A673 (cell line): ENCODE results near the gene MOGAT2. TPM values are rescaled to one million over a fixed set of nuclear protein-coding genes. Genes with fewer than 3 reads are reported as not detected.

Source experiments
- BruUV-seq: library from RNA; stranded (reverse); fragments of 400-500 nt; replicated peaks from 2 replicates; lab custom pipeline; 2021; lab: Mats Ljungman, UMichigan
- CTCF ChIA-PET: fragments of 300-600 bp; sonication (Branson Sonifier 250); formaldehyde crosslinking; loops from one replicate; lab custom pipeline; 2022; ENCODE audit warnings: antibody characterized with exemption; lab: Charles Lee
- POLR2A ChIA-PET: fragments of 300-600 bp; sonication (Branson Sonifier 250); formaldehyde crosslinking; loops from one replicate; lab custom pipeline; 2022; ENCODE audit warnings: antibody characterized with exemption; ENCODE audit not compliant: low non-redundant PET; lab: Charles Lee
- DNase-seq: peaks from one replicate; pipeline ENCODE4 v3.0.0-alpha.2; 2015; ENCODE audit warnings: low spot score
- H3K27ac ChIP-seq: fragments of 200-600 bp; sonication (generic); 2 replicates; pipeline ENCODE4 v1.5.1; 2016; ENCODE audit warnings: mixed run types, low read depth, mild to moderate bottlenecking, mixed read lengths, antibody characterized with exemption, low read length; ENCODE audit not compliant: poor library complexity, severe bottlenecking
- H3K27me3 ChIP-seq: fragments of 200-600 bp; sonication (generic); replicated peaks from 2 replicates; pipeline ENCODE4 v1.6.1; 2017; ENCODE audit warnings: mixed run types, low read depth, mild to moderate bottlenecking, mixed read lengths, antibody characterized with exemption, low read length; ENCODE audit not compliant: insufficient read depth, poor library complexity
- H3K36me3 ChIP-seq: fragments of 200-600 bp; sonication (generic); 2 replicates; pipeline ENCODE4 v1.6.1; 2016; ENCODE audit warnings: mixed run types, mild to moderate bottlenecking, mixed read lengths, antibody characterized with exemption, low read length; ENCODE audit not compliant: insufficient read depth, poor library complexity, severe bottlenecking
- H3K4me1 ChIP-seq: fragments of 200-600 bp; sonication (generic); 2 replicates; pipeline ENCODE4 v1.6.1; 2017; ENCODE audit warnings: mixed run types, mild to moderate bottlenecking, mixed read lengths, antibody characterized with exemption, low read length; ENCODE audit not compliant: insufficient read depth, poor library complexity, severe bottlenecking
- H3K4me3 ChIP-seq: fragments of 200-600 bp; sonication (generic); 2 replicates; pipeline ENCODE4 v1.5.1; 2016; ENCODE audit warnings: low read depth, mixed run types, mild to moderate bottlenecking, mixed read lengths, low read length; ENCODE audit not compliant: poor library complexity, severe bottlenecking
- H3K9me3 ChIP-seq: fragments of 200-600 bp; sonication (generic); 2 replicates; pipeline ENCODE4 v1.6.1; 2016; ENCODE audit warnings: mixed run types, low read depth, mild to moderate bottlenecking, mixed read lengths, antibody characterized with exemption, low read length; ENCODE audit not compliant: poor library complexity, severe bottlenecking
- EZH2 ChIP-seq: fragments of 200-600 bp; sonication (generic); IDR thresholded peaks from 2 replicates; pipeline ENCODE4 v1.6.1; 2017; ENCODE audit warnings: borderline replicate concordance, low read depth, mild to moderate bottlenecking, mixed read lengths, antibody characterized with exemption, low read length; ENCODE audit not compliant: poor library complexity, severe bottlenecking
- intact Hi-C: fragments of 100-400 bp; cut with micrococcal nuclease; formaldehyde crosslinking; loops from one replicate; pipeline ENCODE4 v1.10.0; 2022; ENCODE audit not compliant: unreplicated experiment
- total RNA-seq: library from RNA; stranded (reverse); gene quantifications from 2 replicates; pipeline ENCODE4 v1.2.3, GENCODE V29; 2021
- TF ChIP-seq, protein P1 (sequence below): fragments of 300-800, 200-600 bp; sonication (generic); conservative IDR thresholded peaks from 2 replicates; pipeline ENCODE4 v1.5.1; 2017; ENCODE audit warnings: low read depth, mild to moderate bottlenecking, antibody characterized with exemption, low read length, moderate library complexity, mixed read lengths

The MOGAT2 gene
- total RNA-seq, 1 experiment from 2014 or later = not detected

GRCh38 chr11:75775056-75775455 is 57.4 kb downstream of the MOGAT2 start:
- BruUV-seq = no TSS peak
- H3K4me1 ChIP-seq = no peaks in the 10 kb centered on the region
- no peak overlapping the region for H3K4me3 ChIP-seq
- no peaks in the 10 kb centered on the region for H3K27me3 ChIP-seq
- intact Hi-C loops = no loop called here
- no peak for TF ChIP-seq EZH2
- TF ChIP-seq, protein P1, sequence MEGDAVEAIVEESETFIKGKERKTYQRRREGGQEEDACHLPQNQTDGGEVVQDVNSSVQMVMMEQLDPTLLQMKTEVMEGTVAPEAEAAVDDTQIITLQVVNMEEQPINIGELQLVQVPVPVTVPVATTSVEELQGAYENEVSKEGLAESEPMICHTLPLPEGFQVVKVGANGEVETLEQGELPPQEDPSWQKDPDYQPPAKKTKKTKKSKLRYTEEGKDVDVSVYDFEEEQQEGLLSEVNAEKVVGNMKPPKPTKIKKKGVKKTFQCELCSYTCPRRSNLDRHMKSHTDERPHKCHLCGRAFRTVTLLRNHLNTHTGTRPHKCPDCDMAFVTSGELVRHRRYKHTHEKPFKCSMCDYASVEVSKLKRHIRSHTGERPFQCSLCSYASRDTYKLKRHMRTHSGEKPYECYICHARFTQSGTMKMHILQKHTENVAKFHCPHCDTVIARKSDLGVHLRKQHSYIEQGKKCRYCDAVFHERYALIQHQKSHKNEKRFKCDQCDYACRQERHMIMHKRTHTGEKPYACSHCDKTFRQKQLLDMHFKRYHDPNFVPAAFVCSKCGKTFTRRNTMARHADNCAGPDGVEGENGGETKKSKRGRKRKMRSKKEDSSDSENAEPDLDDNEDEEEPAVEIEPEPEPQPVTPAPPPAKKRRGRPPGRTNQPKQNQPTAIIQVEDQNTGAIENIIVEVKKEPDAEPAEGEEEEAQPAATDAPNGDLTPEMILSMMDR = no peak
- POLR2A ChIA-PET = no interaction called here
- H3K36me3 ChIP-seq = no peaks in the 10 kb centered on the region
- no peak for DNase-seq
- CTCF ChIA-PET = no interaction called here
- H3K9me3 ChIP-seq = no peaks in the 10 kb centered on the region
- H3K27ac ChIP-seq = no peak overlapping the region

DNA sequence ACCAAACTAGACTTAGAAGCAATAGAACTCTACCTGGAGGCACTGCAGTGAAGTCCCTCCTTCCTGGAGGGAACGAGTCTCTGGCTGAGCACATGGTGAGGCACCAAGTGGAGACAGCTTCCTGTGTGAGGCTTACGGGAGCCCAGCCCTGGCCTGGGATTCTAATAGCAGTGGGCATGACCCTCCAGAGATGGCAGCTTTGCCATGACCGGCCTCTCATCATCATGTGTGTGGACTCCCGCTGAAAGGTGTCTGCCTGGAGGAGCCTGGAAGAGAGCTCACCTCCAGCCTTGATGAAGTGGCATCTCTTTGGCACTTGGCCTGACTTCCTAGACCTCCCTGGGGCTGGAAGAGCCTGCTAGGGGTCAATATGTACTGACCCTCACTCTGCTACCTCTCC is 58.9 kb downstream of the MOGAT2 start:
- DNase-seq = no peak
- TF ChIP-seq, protein P1 = no peak
- TF ChIP-seq EZH2 = no peak
- Histone ChIP-seq H3K4me3 (no peak overlapping the region), H3K36me3 (no peaks in the 10 kb centered on the region), H3K9me3 (no peaks in the 10 kb centered on the region), H3K27me3 (no peaks in the 10 kb centered on the region), H3K27ac (no peak overlapping the region), H3K4me1 (no peaks in the 10 kb centered on the region)
- intact Hi-C loops = no loop called here
- ChIA-PET CTCF (interaction anchor here (0.6 kb wide), 1 partner anchor 173 kb away, joined by 3 read pairs; no protein-coding TSS in a partner anchor), POLR2A (no interaction called here)
- BruUV-seq = no TSS peak

- TF ChIP-seq, protein P1 = no peak
- TF ChIP-seq EZH2 = no peak
- no TSS peak for BruUV-seq
- intact Hi-C loops = no loop called here
- ChIA-PET POLR2A (no interaction called here), CTCF (no interaction called here)
- no peaks in the 10 kb centered on the region for H3K4me1 ChIP-seq
- no peaks in the 10 kb centered on the region for H3K36me3 ChIP-seq
- peak; percentile 26 for DNase-seq
- H3K4me3 ChIP-seq = no peak overlapping the region
- H3K27me3 ChIP-seq = no peaks in the 10 kb centered on the region
- H3K9me3 ChIP-seq = no peaks in the 10 kb centered on the region
- H3K27ac ChIP-seq = no peak overlapping the region
These were observed 59.9 kb downstream of the MOGAT2 start for GRCh38 chr11:75777461-75778110.
